H1 (cell line): ENCODE data around the gene MTNR1A. TPM values are rescaled to one million over a fixed set of nuclear protein-coding genes. Genes with fewer than 3 reads are reported as not detected.

ENCODE experiments used
- CTCF ChIA-PET: fragments of 300-600 bp; sonication (Branson Sonifier 250); formaldehyde crosslinking; loops from one replicate; lab custom pipeline; 2021; ENCODE audit not compliant: partially characterized antibody; lab: Charles Lee
- POLR2A ChIA-PET: fragments of 300-600 bp; sonication (Branson Sonifier 250); formaldehyde crosslinking; loops from one replicate; lab custom pipeline; 2021; ENCODE audit warnings: inconsistent platforms; ENCODE audit not compliant: partially characterized antibody; lab: Charles Lee
- DNase-seq, 2 experiments: peaks; one replicate each; pipeline versions ENCODE4 v3.0.0 to v3.0.0-alpha.2; 2010 to 2022; ENCODE audit warnings: low spot score in 2 of 2, low read depth in 1 of 2, mixed read lengths in 1 of 2
- FAIRE-seq: peaks from 2 replicates; lab custom pipeline; 2011; peaks lifted over from hg19 to GRCh38; lab: Jason Lieb, UNC
- H2AFZ ChIP-seq: 2 replicates; pipeline ENCODE4 v1.8.1; 2012; ENCODE audit warnings: low read length, inconsistent platforms
- H2AK5ac ChIP-seq: 2 replicates; pipeline ENCODE4 v1.6.1; 2013; ENCODE audit warnings: low read depth, low read length
- H2BK120ac ChIP-seq: replicated peaks from 2 replicates; pipeline ENCODE3; 2013; ENCODE audit warnings: low read depth, low read length, inconsistent platforms
- H2BK12ac ChIP-seq: 2 replicates; pipeline ENCODE4 v1.6.1; 2013; ENCODE audit warnings: low read depth, low read length
- H2BK15ac ChIP-seq: 2 replicates; pipeline ENCODE4 v1.6.1; 2013; ENCODE audit warnings: low read length
- H2BK20ac ChIP-seq: 2 replicates; pipeline ENCODE4 v1.6.1; 2013; ENCODE audit warnings: low read length
- H2BK5ac ChIP-seq: 2 replicates; pipeline ENCODE4 v1.6.1; 2013; ENCODE audit warnings: low read depth, low read length
- H3K14ac ChIP-seq: 2 replicates; pipeline ENCODE4 v1.6.1; 2013; ENCODE audit warnings: inconsistent platforms; ENCODE audit not compliant: insufficient read length
- H3K18ac ChIP-seq: 2 replicates; pipeline ENCODE4 v1.6.1; 2013; ENCODE audit warnings: low read length; ENCODE audit errors: extremely low read depth
- H3K23ac ChIP-seq: 2 replicates; pipeline ENCODE4 v1.6.1; 2013; ENCODE audit warnings: inconsistent platforms; ENCODE audit not compliant: insufficient read length
- H3K23me2 ChIP-seq: 2 replicates; pipeline ENCODE4 v1.6.1; 2013; ENCODE audit warnings: low read depth, low read length
- H3K27ac ChIP-seq: 2 replicates; pipeline ENCODE4 v1.6.1; 2011; ENCODE audit warnings: low read depth, low read length, inconsistent platforms
- H3K27me3 ChIP-seq, 4 experiments: replicated peaks in 1 of 4; 1 replicate in 1 of 4; 2 replicates in 3 of 4; pipeline versions ENCODE4 v1.6.1 to v1.8.1; 2011 to 2013; ENCODE audit warnings: low read length in 3 of 4, mild to moderate bottlenecking in 3 of 4, inconsistent platforms in 2 of 4, mixed read lengths in 2 of 4, moderate library complexity in 1 of 4; ENCODE audit not compliant: control insufficient read depth in 3 of 4, insufficient read depth in 3 of 4; ENCODE audit errors: extremely low read depth in 1 of 4
- H3K36me3 ChIP-seq, 4 experiments: 2 replicates each; pipeline versions ENCODE4 v1.6.1 to v1.8.1; 2011 to 2013; ENCODE audit warnings: mild to moderate bottlenecking in 4 of 4, low read length in 3 of 4, moderate library complexity in 2 of 4, control low read depth in 1 of 4, inconsistent platforms in 1 of 4; ENCODE audit not compliant: insufficient read depth in 4 of 4, control insufficient read depth in 2 of 4
- H3K4ac ChIP-seq: replicated peaks from 2 replicates; pipeline ENCODE3; 2013; ENCODE audit warnings: low read length, low read depth, mixed read lengths, inconsistent platforms; ENCODE audit not compliant: insufficient read length
- H3K4me1 ChIP-seq, 4 experiments: replicated peaks in 1 of 4; 1 replicate in 1 of 4; 2 replicates in 3 of 4; pipeline versions ENCODE4 v1.6.1 to v1.8.1; 2011 to 2013; ENCODE audit warnings: low read length in 3 of 4, inconsistent platforms in 2 of 4, mixed read lengths in 1 of 4; ENCODE audit not compliant: insufficient read depth in 4 of 4, control insufficient read depth in 3 of 4
- H3K4me2 ChIP-seq, 2 experiments: 2 replicates each; pipeline versions ENCODE4 v1.6.1 to v1.8.1; 2011 to 2013; ENCODE audit warnings: low read depth in 2 of 2, low read length in 2 of 2, control low read depth in 1 of 2, inconsistent platforms in 1 of 2, mild to moderate bottlenecking in 1 of 2; ENCODE audit not compliant: insufficient read depth in 1 of 2
- H3K4me3 ChIP-seq, 4 experiments: fragments of 200-600, 300-600 bp in 1 of 4; sonication (generic), shearing (Covaris generic), sonication (Bioruptor Twin) in 1 of 4; 2 replicates each; pipeline versions ENCODE4 v1.5.1 to v1.8.1; 2011 to 2016; ENCODE audit warnings: low read length in 4 of 4, low read depth in 3 of 4, control low read depth in 2 of 4, inconsistent platforms in 2 of 4, mild to moderate bottlenecking in 2 of 4, mixed read lengths in 1 of 4, moderate library complexity in 1 of 4; ENCODE audit not compliant: insufficient read depth in 2 of 4; ENCODE audit errors: extremely low read depth in 1 of 4
- H3K56ac ChIP-seq: replicated peaks from 2 replicates; pipeline ENCODE3; 2013; ENCODE audit warnings: low read depth, mild to moderate bottlenecking, mixed read lengths, low read length, inconsistent platforms; ENCODE audit not compliant: insufficient read length
- H3K79me1 ChIP-seq: 2 replicates; pipeline ENCODE4 v1.6.1; 2013; ENCODE audit warnings: low read depth, low read length, control low read depth
- H3K79me2 ChIP-seq, 2 experiments: 2 replicates each; pipeline versions ENCODE4 v1.6.1 to v1.8.1; 2012 to 2013; ENCODE audit warnings: low read length in 2 of 2, mild to moderate bottlenecking in 2 of 2, inconsistent platforms in 1 of 2; ENCODE audit not compliant: insufficient read depth in 2 of 2, control insufficient read depth in 1 of 2
- H3K9ac ChIP-seq, 4 experiments: replicated peaks in 1 of 4; 1 replicate in 1 of 4; 2 replicates in 3 of 4; pipeline versions ENCODE4 v1.6.1 to v1.8.1; 2011 to 2013; ENCODE audit warnings: low read depth in 3 of 4, low read length in 3 of 4, control low read depth in 2 of 4, mild to moderate bottlenecking in 2 of 4, moderate library complexity in 2 of 4, inconsistent platforms in 1 of 4; ENCODE audit errors: extremely low read depth in 1 of 4
- H3K9me3 ChIP-seq, 2 experiments: 2 replicates each; pipeline versions ENCODE4 v1.6.1 to v1.8.1; 2012 to 2013; ENCODE audit warnings: mild to moderate bottlenecking in 2 of 2, moderate library complexity in 2 of 2, control low read depth in 1 of 2, inconsistent platforms in 1 of 2, low read depth in 1 of 2, low read length in 1 of 2, mixed read lengths in 1 of 2; ENCODE audit not compliant: insufficient read depth in 2 of 2
- H4K20me1 ChIP-seq, 2 experiments: replicated peaks in 1 of 2; 2 replicates each; pipeline versions ENCODE3 to v1.8.1; 2011 to 2013; ENCODE audit warnings: inconsistent platforms in 2 of 2, low read length in 2 of 2, mild to moderate bottlenecking in 1 of 2; ENCODE audit not compliant: insufficient read depth in 2 of 2, control insufficient read depth in 1 of 2
- H4K5ac ChIP-seq: 2 replicates; pipeline ENCODE4 v1.6.1; 2013; ENCODE audit warnings: low read length, low read depth, mixed read lengths, inconsistent platforms; ENCODE audit not compliant: insufficient read length
- H4K8ac ChIP-seq: 2 replicates; pipeline ENCODE4 v1.8.0; 2013; ENCODE audit warnings: mild to moderate bottlenecking, moderate library complexity, low read length, inconsistent platforms; ENCODE audit not compliant: insufficient read depth; ENCODE audit errors: extremely low read depth
- H4K91ac ChIP-seq: replicated peaks from 2 replicates; pipeline ENCODE3; 2013; ENCODE audit warnings: low read length, mixed read lengths, inconsistent platforms; ENCODE audit not compliant: insufficient read length
- BCL11A ChIP-seq, 2 experiments: IDR thresholded peaks; one replicate each; pipeline ENCODE4 v1.6.1; 2011; ENCODE audit warnings: low read depth in 2 of 2, low read length in 2 of 2, mild to moderate bottlenecking in 2 of 2
- RAD21 ChIP-seq, 2 experiments: IDR thresholded peaks in 1 of 2; conservative IDR thresholded peaks in 1 of 2; 2 replicates each; pipeline ENCODE4 v1.6.1; 2011; ENCODE audit warnings: low read depth in 2 of 2, low read length in 2 of 2, improper control_type of control experiment in 1 of 2, inconsistent platforms in 1 of 2, mild to moderate bottlenecking in 1 of 2, moderate library complexity in 1 of 2
- RFX5 ChIP-seq: IDR thresholded peaks from 2 replicates; pipeline ENCODE4 v1.6.1; 2011; ENCODE audit warnings: low read depth, low read length, improper control_type of control experiment, borderline replicate concordance
- TBP ChIP-seq: IDR thresholded peaks from 2 replicates; pipeline ENCODE4 v1.6.1; 2011; ENCODE audit warnings: low read depth, low read length, improper control_type of control experiment
- WGBS, 2 experiments: shearing (Covaris generic) in 1 of 2; methylation state at CpG; one replicate each; pipeline versions ENCODE4 v1.1.6 to v1.1.7; 2013 to 2015; ENCODE audit warnings: low lambda C conversion rate in 2 of 2, mixed read lengths in 2 of 2, inconsistent platforms in 1 of 2, low coverage in 1 of 2, missing lambda C conversion rate in 1 of 2; ENCODE audit not compliant: insufficient replicate concordance in 2 of 2, insufficient coverage in 1 of 2, insufficient read length in 1 of 2; ENCODE audit errors: extremely low coverage in 1 of 2, missing lambda C conversion rate in 1 of 2; 5-methylcytosine and 5-hydroxymethylcytosine counted together
- polyA plus RNA-seq, 7 experiments: library from polyadenylated mRNA; depleted of rRNA in 3 of 7; stranded (reverse) in 5 of 7; unstranded in 2 of 7; fragments of >200 nt in 5 of 7; fragments of 200-250 nt in 2 of 7; gene quantifications; 1 replicate in 5 of 7; 2 replicates in 1 of 7; 4 replicates in 1 of 7; pipeline versions ENCODE4 v1.2.1 to v1.2.3, GENCODE V29; 2011 to 2013; ENCODE audit warnings: missing spikeins in 2 of 7, mixed read lengths in 2 of 7
- total RNA-seq: library from RNA; stranded (reverse); fragmentation: NEBNext Ultra II Directional; extraction: Animal tissue kit (Norgen Biotek cat#: 25700); gene quantifications from 2 replicates; pipeline ENCODE4 v1.2.1, GENCODE V29; 2021
- TF ChIP-seq, protein P1 (sequence below), 3 experiments: IDR thresholded peaks; 1 replicate in 2 of 3; 2 replicates in 1 of 3; pipeline versions ENCODE4 v1.5.1 to v1.6.1; 2011; ENCODE audit warnings: low read length in 3 of 3, mild to moderate bottlenecking in 3 of 3, inconsistent platforms in 2 of 3, low read depth in 1 of 3, moderate library complexity in 1 of 3; ENCODE audit not compliant: insufficient read depth in 1 of 3; ENCODE audit errors: control extremely low read depth in 1 of 3

The MTNR1A gene
- total and polyA plus RNA-seq, 2 of the 8 experiments (the other 6 are each of a cell fraction or from before 2014, with no cell fraction given): 0.45 to 1.0 TPM

DNA sequence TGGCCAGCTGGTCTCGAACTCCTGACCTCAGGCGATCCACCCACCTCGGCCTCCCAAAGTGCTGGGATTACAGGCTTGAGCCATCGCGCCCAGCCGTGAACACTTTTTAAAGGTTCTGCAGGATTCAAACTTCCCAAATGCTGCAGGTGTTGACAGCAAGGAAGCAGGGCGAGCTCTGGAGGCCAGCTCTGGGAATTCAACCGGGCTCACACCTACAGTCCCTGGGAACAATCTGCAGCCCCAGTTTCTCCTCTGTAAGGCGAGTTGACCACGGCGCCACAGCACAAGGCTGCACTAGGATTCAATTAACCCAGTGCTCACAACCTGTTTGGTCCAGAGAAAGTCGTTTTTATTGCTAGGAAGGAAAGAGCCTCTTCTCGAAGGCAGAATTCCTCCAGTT is 1.6 kb downstream of the MTNR1A start:
- Histone ChIP-seq H3K36me3 (no peaks in the 10 kb centered on the region), H3K56ac (no peak overlapping the region), H4K5ac (no peak overlapping the region), H2AK5ac (no peak overlapping the region), H2AFZ (no peak overlapping the region), H2BK15ac (no peak overlapping the region), H3K79me1 (no peaks in the 10 kb centered on the region), H3K4me3 (no peak overlapping the region), H3K4ac (no peak overlapping the region), H4K91ac (no peak overlapping the region), H2BK5ac (no peak overlapping the region), H4K8ac (no peak overlapping the region), H3K27ac (no peak overlapping the region), H3K4me1 (peaks cover 0 to 5% (median 0%) of the 10 kb centered on the region in 4 experiments; a peak in 2 of 7 replicates), H3K4me2 (no peak overlapping the region; a peak in 1 of 4 replicates), H4K20me1 (no peaks in the 10 kb centered on the region), H2BK12ac (no peak overlapping the region), H2BK120ac (no peak overlapping the region), H3K27me3 (peaks cover 0 to 10% (median 5%) of the 10 kb centered on the region in 4 experiments; a peak in 5 of 7 replicates), H3K9me3 (no peaks in the 10 kb centered on the region), H3K23ac (no peak overlapping the region), H3K23me2 (peaks cover 7% of the 10 kb centered on the region; the same call in 1 of the 2 replicates), H3K14ac (no peak overlapping the region), H3K18ac (no peak overlapping the region), H3K9ac (no peak overlapping the region), H2BK20ac (no peak overlapping the region), H3K79me2 (no peaks in the 10 kb centered on the region)
- ChIA-PET POLR2A (interaction anchor here (1.0 to 1.3 kb wide), 2 partner anchors 9 to 157 kb away, joined by 3 read pairs; no protein-coding TSS in a partner anchor), CTCF (interaction anchor here (0.6 to 3.0 kb wide), 27 partner anchors 9 to 1530 kb away, joined by 3 to 28 read pairs (median 4); no protein-coding TSS in a partner anchor)
- TF ChIP-seq RFX5 (no peak), BCL11A (IDR thresholded peaks at IDR 0.05; ENCODE audit: low read depth in 2 of 2, low read length in 2 of 2) (no peak), TBP (peak; percentile 32; the same call in 1 of the 2 replicates), RAD21 (IDR thresholded peaks at IDR 0.05 in 1 of 2, conservative IDR thresholded peaks at IDR 0.05 in 1 of 2; ENCODE audit: low read depth in 2 of 2, low read length in 2 of 2) (peak; percentile 49 to 59)
- TF ChIP-seq, protein P1, sequence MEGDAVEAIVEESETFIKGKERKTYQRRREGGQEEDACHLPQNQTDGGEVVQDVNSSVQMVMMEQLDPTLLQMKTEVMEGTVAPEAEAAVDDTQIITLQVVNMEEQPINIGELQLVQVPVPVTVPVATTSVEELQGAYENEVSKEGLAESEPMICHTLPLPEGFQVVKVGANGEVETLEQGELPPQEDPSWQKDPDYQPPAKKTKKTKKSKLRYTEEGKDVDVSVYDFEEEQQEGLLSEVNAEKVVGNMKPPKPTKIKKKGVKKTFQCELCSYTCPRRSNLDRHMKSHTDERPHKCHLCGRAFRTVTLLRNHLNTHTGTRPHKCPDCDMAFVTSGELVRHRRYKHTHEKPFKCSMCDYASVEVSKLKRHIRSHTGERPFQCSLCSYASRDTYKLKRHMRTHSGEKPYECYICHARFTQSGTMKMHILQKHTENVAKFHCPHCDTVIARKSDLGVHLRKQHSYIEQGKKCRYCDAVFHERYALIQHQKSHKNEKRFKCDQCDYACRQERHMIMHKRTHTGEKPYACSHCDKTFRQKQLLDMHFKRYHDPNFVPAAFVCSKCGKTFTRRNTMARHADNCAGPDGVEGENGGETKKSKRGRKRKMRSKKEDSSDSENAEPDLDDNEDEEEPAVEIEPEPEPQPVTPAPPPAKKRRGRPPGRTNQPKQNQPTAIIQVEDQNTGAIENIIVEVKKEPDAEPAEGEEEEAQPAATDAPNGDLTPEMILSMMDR (IDR thresholded peaks at IDR 0.05; ENCODE audit: control extremely low read depth in 1 of 3, insufficient read depth in 1 of 3, low read depth in 1 of 3, low read length in 3 of 3): peak in 2 of 3 experiments; percentile 32 to 36; a peak in 3 of 4 replicates
- no peak for DNase-seq
- WGBS, 2 experiments: 78% methylated on average over 13 of the region's 13 CpGs; no CpG with 5 or more reads in 1 of the 2 experiments
- no peak for FAIRE-seq
